Neural cell (in vitro differentiated cells): ENCODE results near the gene SLC29A1.

Experiments
- EP300 ChIP-seq: fragments of 450-650 bp; conservative IDR thresholded peaks from 2 replicates; pipeline ENCODE4 v1.6.1; 2014; ENCODE audit warnings: antibody characterized with exemption, mild to moderate bottlenecking, moderate library complexity; ENCODE audit not compliant: poor library complexity, severe bottlenecking
- EZH2 ChIP-seq: fragments of 200-600, 300-800 bp; shearing (Covaris generic), sonication (generic); IDR thresholded peaks from 2 replicates; pipeline ENCODE4 v1.6.1; 2014; ENCODE audit warnings: antibody characterized with exemption, low read length, borderline replicate concordance, mild to moderate bottlenecking; ENCODE audit not compliant: insufficient read depth, poor library complexity, severe bottlenecking
- MXI1 ChIP-seq: fragments of 450-650 bp; conservative IDR thresholded peaks from 2 replicates; pipeline ENCODE4 v1.6.1; 2014; ENCODE audit warnings: antibody characterized with exemption, mild to moderate bottlenecking; ENCODE audit not compliant: poor library complexity, severe bottlenecking
- POLR2AphosphoS5 ChIP-seq: IDR thresholded peaks from 2 replicates; pipeline ENCODE4 v1.6.1; 2012
- RAD21 ChIP-seq: fragments of 450-650 bp; conservative IDR thresholded peaks from 2 replicates; pipeline ENCODE4 v1.6.1; 2014; ENCODE audit warnings: antibody characterized with exemption, mild to moderate bottlenecking, moderate library complexity
- SMC3 ChIP-seq: fragments of 450-650 bp; conservative IDR thresholded peaks from 2 replicates; pipeline ENCODE4 v1.6.1; 2014; ENCODE audit warnings: antibody characterized with exemption, mild to moderate bottlenecking, moderate library complexity; ENCODE audit not compliant: poor library complexity
- TF ChIP-seq, protein P1 (sequence below): fragments of 450-650 bp; IDR thresholded peaks from 2 replicates; pipeline ENCODE4 v1.5.1; 2014; ENCODE audit warnings: antibody characterized with exemption, mild to moderate bottlenecking, moderate library complexity; ENCODE audit not compliant: poor library complexity, severe bottlenecking
- TF ChIP-seq, protein P2 (sequence below): IDR thresholded peaks from 2 replicates; pipeline ENCODE4 v1.6.1; 2012; ENCODE audit warnings: borderline replicate concordance

DNA sequence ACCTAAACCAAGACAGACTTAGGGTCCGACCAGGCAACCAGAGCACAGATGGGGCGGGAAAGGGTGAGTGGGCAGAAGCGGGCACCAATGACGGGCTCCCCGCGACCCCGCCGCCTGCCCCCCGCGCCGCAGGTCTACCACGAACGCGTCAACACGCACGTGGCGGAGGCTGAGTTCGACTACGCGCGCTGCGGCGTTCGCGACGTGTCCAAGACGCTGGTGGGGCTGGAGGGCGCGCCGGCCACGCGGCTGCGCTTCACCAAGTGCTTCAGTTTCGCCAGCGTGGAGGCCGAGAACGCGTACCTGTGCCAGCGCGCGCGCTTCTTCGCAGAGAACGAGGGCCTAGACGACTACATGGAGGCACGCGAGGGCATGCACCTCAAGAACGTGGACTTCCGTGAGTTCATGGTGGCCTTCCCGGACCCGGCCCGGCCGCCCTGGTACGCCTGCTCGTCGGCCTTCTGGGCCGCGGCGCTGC lies 51.9 kb downstream of the SLC29A1 start:
- TF ChIP-seq, protein P1, sequence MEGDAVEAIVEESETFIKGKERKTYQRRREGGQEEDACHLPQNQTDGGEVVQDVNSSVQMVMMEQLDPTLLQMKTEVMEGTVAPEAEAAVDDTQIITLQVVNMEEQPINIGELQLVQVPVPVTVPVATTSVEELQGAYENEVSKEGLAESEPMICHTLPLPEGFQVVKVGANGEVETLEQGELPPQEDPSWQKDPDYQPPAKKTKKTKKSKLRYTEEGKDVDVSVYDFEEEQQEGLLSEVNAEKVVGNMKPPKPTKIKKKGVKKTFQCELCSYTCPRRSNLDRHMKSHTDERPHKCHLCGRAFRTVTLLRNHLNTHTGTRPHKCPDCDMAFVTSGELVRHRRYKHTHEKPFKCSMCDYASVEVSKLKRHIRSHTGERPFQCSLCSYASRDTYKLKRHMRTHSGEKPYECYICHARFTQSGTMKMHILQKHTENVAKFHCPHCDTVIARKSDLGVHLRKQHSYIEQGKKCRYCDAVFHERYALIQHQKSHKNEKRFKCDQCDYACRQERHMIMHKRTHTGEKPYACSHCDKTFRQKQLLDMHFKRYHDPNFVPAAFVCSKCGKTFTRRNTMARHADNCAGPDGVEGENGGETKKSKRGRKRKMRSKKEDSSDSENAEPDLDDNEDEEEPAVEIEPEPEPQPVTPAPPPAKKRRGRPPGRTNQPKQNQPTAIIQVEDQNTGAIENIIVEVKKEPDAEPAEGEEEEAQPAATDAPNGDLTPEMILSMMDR, result no peak
- TF ChIP-seq POLR2AphosphoS5 (no peak), SMC3 (no peak), RAD21 (no peak), EP300 (no peak), EZH2 (no peak), MXI1 (no peak)
- TF ChIP-seq, protein P2, sequence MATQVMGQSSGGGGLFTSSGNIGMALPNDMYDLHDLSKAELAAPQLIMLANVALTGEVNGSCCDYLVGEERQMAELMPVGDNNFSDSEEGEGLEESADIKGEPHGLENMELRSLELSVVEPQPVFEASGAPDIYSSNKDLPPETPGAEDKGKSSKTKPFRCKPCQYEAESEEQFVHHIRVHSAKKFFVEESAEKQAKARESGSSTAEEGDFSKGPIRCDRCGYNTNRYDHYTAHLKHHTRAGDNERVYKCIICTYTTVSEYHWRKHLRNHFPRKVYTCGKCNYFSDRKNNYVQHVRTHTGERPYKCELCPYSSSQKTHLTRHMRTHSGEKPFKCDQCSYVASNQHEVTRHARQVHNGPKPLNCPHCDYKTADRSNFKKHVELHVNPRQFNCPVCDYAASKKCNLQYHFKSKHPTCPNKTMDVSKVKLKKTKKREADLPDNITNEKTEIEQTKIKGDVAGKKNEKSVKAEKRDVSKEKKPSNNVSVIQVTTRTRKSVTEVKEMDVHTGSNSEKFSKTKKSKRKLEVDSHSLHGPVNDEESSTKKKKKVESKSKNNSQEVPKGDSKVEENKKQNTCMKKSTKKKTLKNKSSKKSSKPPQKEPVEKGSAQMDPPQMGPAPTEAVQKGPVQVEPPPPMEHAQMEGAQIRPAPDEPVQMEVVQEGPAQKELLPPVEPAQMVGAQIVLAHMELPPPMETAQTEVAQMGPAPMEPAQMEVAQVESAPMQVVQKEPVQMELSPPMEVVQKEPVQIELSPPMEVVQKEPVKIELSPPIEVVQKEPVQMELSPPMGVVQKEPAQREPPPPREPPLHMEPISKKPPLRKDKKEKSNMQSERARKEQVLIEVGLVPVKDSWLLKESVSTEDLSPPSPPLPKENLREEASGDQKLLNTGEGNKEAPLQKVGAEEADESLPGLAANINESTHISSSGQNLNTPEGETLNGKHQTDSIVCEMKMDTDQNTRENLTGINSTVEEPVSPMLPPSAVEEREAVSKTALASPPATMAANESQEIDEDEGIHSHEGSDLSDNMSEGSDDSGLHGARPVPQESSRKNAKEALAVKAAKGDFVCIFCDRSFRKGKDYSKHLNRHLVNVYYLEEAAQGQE, result no peak
